SH-SY5Y (cell line): ENCODE data around the gene SHFL.

ENCODE experiments used
- GATA2 ChIP-seq: IDR thresholded peaks from 2 replicates; pipeline ENCODE4 v1.6.1; 2011; ENCODE audit warnings: mild to moderate bottlenecking, low read depth, low read length
- GATA3 ChIP-seq: IDR thresholded peaks from 2 replicates; pipeline ENCODE4 v1.6.1; 2011; ENCODE audit warnings: low read depth, mild to moderate bottlenecking, low read length, moderate library complexity

Gene SHFL

GRCh38 chr19:10139952-10140351, 53.8 kb downstream of the SHFL start:
- no peak for TF ChIP-seq GATA3

- TF ChIP-seq GATA3 (no peak), GATA2 (no peak)
Observed at GRCh38 chr19:10141479-10141878, 55.4 kb downstream of the SHFL start.

- no peak for TF ChIP-seq GATA2
- no peak for TF ChIP-seq GATA3
Observed at GRCh38 chr19:10141973-10142372, 55.9 kb downstream of the SHFL start.
